Measurements from ENCODE around the gene REEP1.

The REEP1 gene

GRCh38 chr2:86304416-86304815 lies 33.0 kb downstream of the REEP1 start:
- no peaks in the 10 kb centered on the region for H3K9me3 ChIP-seq (ENCODE audit: control insufficient read depth, low read depth, low read length)
- H3K9ac ChIP-seq (ENCODE audit: low read length): no peak overlapping the region
- H3K27me3 ChIP-seq (ENCODE audit: control insufficient read depth, insufficient read depth, low read length): no peaks in the 10 kb centered on the region
- no peak overlapping the region for H3K27ac ChIP-seq (ENCODE audit: low read length)
- H3K4me1 ChIP-seq (ENCODE audit: control insufficient read depth, low read depth, low read length): no peaks in the 10 kb centered on the region
- no peak overlapping the region for H3K4me3 ChIP-seq (ENCODE audit: low read length)
- H3K36me3 ChIP-seq (ENCODE audit: control insufficient read depth, low read depth, low read length): no peaks in the 10 kb centered on the region

DNA sequence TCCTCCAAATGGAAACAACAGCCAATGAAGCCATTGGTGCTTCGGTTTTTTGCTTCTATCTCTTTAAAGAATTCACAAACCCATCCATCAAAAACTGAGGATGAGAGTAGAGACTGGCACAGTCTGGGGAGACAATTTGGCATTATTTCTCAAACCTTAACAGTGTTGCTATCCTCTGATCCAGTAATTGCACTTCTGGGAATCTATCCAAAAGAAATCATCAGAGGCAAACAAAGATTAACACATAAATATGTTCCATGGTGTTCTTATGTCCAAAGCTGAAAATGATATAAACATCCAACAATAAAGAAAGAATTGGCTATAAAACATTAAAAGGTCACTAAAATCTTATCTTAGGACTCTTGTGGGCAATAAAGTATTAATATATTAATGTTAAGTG lies 35.1 kb downstream of the REEP1 start:
- Histone ChIP-seq H3K27me3 (ENCODE audit: control insufficient read depth, insufficient read depth, low read length) (no peaks in the 10 kb centered on the region), H3K9me3 (ENCODE audit: control insufficient read depth, low read depth, low read length) (no peaks in the 10 kb centered on the region), H3K36me3 (ENCODE audit: control insufficient read depth, low read depth, low read length) (no peaks in the 10 kb centered on the region), H3K27ac (ENCODE audit: low read length) (no peak overlapping the region), H3K4me1 (ENCODE audit: control insufficient read depth, low read depth, low read length) (no peaks in the 10 kb centered on the region), H3K4me3 (ENCODE audit: low read length) (no peak overlapping the region), H3K9ac (ENCODE audit: low read length) (no peak overlapping the region)

DNA sequence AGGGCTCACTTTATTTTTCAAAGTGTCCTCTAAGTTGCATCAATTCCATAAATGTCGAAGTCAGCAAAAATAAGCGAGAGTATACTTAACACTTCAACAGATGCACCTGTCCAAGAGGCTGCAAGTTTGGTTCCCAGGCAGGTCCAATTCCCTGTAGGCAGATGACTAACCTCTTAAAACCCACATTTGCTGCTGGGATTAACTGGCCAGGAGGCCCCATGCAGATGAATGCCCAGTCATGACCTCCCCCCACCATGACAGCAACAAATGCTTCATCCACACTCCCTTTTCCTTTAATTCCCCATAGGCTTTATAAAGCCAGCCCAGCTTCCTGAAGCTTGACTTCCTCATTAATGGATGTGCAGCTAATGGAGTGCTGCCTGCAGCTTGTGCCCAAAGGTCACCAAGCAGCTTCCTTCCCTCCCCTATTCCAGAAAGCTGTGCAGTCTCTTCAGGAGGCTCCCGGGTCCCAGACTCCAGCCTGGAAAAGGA lies 35.7 kb downstream of the REEP1 start:
- no peaks in the 10 kb centered on the region for H3K9me3 ChIP-seq (ENCODE audit: control insufficient read depth, low read depth, low read length)
- H3K27me3 ChIP-seq (ENCODE audit: control insufficient read depth, insufficient read depth, low read length): no peaks in the 10 kb centered on the region
- no peaks in the 10 kb centered on the region for H3K36me3 ChIP-seq (ENCODE audit: control insufficient read depth, low read depth, low read length)
- no peak overlapping the region for H3K9ac ChIP-seq (ENCODE audit: low read length)
- no peak overlapping the region for H3K27ac ChIP-seq (ENCODE audit: low read length)
- no peak overlapping the region for H3K4me3 ChIP-seq (ENCODE audit: low read length)
- no peaks in the 10 kb centered on the region for H3K4me1 ChIP-seq (ENCODE audit: control insufficient read depth, low read depth, low read length)

DNA sequence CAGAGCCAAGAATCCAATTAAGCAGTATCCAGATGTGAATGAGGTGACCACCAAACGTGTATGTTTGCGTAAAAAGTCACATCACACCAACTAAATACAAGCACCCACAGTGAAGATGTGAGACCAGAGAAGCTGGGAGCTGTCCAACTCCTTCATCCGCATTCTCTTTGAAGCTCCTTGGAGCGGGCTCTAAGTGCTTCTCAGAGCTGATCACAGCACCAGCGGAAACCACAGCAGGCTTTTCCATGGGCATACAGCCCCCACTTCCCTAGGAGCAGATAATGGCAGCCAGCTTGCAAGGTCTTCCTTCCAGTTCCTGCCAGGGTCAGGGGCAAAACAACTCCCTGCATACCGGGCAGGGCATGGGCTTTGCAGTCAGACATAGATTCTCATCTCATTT lies 36.4 kb downstream of the REEP1 start:
- Histone ChIP-seq H3K36me3 (ENCODE audit: control insufficient read depth, low read depth, low read length) (no peaks in the 10 kb centered on the region), H3K27me3 (ENCODE audit: control insufficient read depth, insufficient read depth, low read length) (no peaks in the 10 kb centered on the region), H3K4me1 (ENCODE audit: control insufficient read depth, low read depth, low read length) (no peaks in the 10 kb centered on the region), H3K9ac (ENCODE audit: low read length) (no peak overlapping the region), H3K27ac (ENCODE audit: low read length) (no peak overlapping the region), H3K9me3 (ENCODE audit: control insufficient read depth, low read depth, low read length) (no peaks in the 10 kb centered on the region), H3K4me3 (ENCODE audit: low read length) (no peak overlapping the region)

DNA sequence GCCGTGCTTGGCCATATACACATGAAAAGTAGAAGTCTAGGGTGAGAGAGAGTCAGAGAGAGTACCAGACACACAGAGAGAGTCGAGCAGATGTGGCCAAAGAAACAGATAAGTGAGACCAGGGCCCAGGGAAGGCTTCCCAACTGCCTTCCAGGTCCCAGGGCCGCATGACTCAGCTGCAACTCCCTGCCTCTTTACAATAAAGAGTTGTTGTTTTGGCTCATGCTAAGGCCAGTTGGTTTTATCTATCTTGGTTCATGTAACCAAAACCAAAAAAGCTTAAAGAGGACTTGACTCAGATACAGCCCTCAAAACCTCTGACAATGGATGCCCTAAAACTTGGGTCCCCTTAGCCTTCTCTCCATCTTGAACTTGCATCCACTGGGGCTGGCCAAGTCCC lies 36.9 kb downstream of the REEP1 start:
- Histone ChIP-seq H3K27me3 (ENCODE audit: control insufficient read depth, insufficient read depth, low read length) (no peaks in the 10 kb centered on the region), H3K9me3 (ENCODE audit: control insufficient read depth, low read depth, low read length) (no peaks in the 10 kb centered on the region), H3K9ac (ENCODE audit: low read length) (no peak overlapping the region)

DNA sequence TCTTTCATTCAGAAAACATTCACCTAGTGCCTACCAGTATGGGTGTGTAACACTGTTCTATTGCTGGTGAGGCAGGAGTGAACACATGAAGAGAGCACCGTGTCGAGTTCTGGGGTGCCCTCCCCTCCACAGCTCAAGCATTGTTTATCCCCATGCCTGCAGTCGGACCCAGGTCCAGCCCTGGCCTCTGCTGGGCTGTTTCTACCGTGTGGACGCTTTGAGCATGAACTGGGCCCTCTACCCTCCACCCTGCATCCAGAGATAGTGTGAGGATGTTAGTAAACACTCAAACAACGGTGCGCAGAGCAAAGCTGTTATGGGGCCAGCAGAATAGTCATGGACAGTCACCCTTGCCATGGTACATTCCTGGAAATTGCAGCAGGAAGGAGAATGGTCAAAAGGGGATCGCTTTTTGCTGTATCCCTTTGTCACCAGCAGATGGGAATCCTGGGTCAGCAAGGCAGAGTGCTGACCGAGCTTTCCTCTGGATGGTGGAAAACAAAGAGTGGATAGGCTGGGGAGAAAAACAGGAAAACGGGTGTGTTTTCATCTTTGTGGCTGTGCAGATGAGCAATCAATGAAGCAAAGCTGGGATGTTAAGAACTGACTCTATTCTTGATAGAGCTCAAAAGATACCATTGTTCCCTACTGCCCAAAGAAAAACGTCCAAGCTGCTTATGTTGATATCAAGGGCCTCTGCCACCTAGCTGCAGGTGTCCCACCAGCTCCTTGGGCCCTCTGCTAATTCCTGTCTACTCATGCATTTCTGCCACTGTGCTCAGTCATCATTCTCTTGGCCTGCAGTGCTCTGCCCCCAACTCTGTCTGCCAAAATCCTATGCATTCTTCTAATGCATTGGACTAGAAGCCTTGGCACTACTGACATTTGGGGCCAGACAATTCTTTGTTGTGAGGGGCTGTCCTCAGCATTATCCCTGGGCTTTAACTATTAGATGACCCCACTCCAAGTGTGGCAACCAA lies 38.7 kb downstream of the REEP1 start:
- H3K9me3 ChIP-seq (ENCODE audit: control insufficient read depth, low read depth, low read length): no peaks in the 10 kb centered on the region
- no peak overlapping the region for H3K9ac ChIP-seq (ENCODE audit: low read length)
- H3K4me3 ChIP-seq (ENCODE audit: low read length): no peak overlapping the region
- no peak overlapping the region for H3K27ac ChIP-seq (ENCODE audit: low read length)
- H3K4me1 ChIP-seq (ENCODE audit: control insufficient read depth, low read depth, low read length): no peaks in the 10 kb centered on the region
- no peaks in the 10 kb centered on the region for H3K27me3 ChIP-seq (ENCODE audit: control insufficient read depth, insufficient read depth, low read length)
- H3K36me3 ChIP-seq (ENCODE audit: control insufficient read depth, low read depth, low read length): no peaks in the 10 kb centered on the region

More for the DNA sequence above, 36.9 kb downstream of the REEP1 start:
- H3K36me3 ChIP-seq (ENCODE audit: control insufficient read depth, low read depth, low read length): no peaks in the 10 kb centered on the region
- H3K4me3 ChIP-seq (ENCODE audit: low read length): no peak overlapping the region
- no peak overlapping the region for H3K27ac ChIP-seq (ENCODE audit: low read length)
- no peaks in the 10 kb centered on the region for H3K4me1 ChIP-seq (ENCODE audit: control insufficient read depth, low read depth, low read length)

DNA sequence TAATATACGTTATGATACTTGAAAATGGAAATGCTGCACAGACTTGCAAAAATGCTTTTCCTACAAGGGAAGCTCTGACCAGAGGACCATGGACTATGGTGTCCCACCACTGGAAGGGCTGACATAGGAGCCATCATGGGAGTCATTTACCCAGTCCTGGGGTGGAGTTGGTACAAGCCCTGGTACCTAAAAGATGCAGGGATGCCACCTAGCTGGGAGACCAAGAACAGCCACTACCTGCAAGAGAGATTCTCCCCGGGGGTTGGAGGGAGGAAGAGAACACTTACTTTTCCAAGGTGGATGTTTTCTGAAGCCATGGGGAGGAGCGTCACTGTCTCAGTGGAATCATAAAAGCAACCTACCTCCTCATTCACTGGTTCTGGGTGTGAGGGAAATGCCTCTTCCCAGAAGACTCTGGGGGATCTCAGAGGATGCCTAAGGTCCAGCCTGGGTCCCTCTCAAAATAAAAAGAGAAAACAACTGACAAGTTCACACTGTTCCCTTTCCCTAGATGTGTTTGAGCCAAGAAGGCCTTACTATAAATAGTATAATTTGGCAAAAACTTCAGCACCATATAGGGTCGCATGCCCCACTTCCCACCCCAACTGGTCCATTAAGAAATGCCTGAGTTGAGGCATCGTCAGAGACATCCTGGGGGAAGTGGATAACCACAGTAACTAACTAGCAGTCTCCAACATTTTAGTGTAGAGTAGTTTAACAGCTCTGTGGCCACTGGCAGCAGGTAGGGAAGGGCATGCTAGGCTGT lies 39.9 kb downstream of the REEP1 start:
- Histone ChIP-seq H3K27ac (ENCODE audit: low read length) (no peak overlapping the region), H3K9me3 (ENCODE audit: control insufficient read depth, low read depth, low read length) (no peaks in the 10 kb centered on the region), H3K36me3 (ENCODE audit: control insufficient read depth, low read depth, low read length) (no peaks in the 10 kb centered on the region), H3K4me3 (ENCODE audit: low read length) (no peak overlapping the region), H3K4me1 (ENCODE audit: control insufficient read depth, low read depth, low read length) (no peaks in the 10 kb centered on the region), H3K9ac (ENCODE audit: low read length) (no peak overlapping the region), H3K27me3 (ENCODE audit: control insufficient read depth, insufficient read depth, low read length) (no peaks in the 10 kb centered on the region)

DNA sequence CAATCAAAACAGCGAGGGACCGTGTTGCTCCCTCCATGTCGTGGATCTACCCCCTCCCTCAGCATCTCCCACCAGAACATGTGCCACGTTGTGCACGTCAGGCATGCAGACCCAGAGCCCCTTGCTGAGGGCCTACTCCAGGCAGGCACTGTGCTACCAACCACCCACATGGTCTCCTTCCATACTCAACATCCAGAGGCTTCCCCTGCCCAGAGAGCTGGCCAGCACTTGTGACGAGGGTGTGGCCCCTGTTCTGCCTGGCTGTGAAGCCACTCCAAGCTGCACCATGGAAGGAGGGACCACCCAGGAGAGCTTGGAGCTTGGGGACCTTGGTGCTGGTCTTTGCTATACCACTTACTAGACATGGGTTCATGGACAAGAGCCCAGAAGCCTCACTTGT lies 40.5 kb downstream of the REEP1 start:
- Histone ChIP-seq H3K36me3 (ENCODE audit: control insufficient read depth, low read depth, low read length) (no peaks in the 10 kb centered on the region), H3K4me1 (ENCODE audit: control insufficient read depth, low read depth, low read length) (no peaks in the 10 kb centered on the region), H3K27me3 (ENCODE audit: control insufficient read depth, insufficient read depth, low read length) (no peaks in the 10 kb centered on the region), H3K27ac (ENCODE audit: low read length) (no peak overlapping the region), H3K9ac (ENCODE audit: low read length) (no peak overlapping the region), H3K4me3 (ENCODE audit: low read length) (no peak overlapping the region), H3K9me3 (ENCODE audit: control insufficient read depth, low read depth, low read length) (no peaks in the 10 kb centered on the region)

- Histone ChIP-seq H3K36me3 (ENCODE audit: control insufficient read depth, low read depth, low read length) (no peaks in the 10 kb centered on the region), H3K9ac (ENCODE audit: low read length) (no peak overlapping the region), H3K27me3 (ENCODE audit: control insufficient read depth, insufficient read depth, low read length) (no peaks in the 10 kb centered on the region), H3K27ac (ENCODE audit: low read length) (no peak overlapping the region), H3K4me3 (ENCODE audit: low read length) (no peak overlapping the region), H3K9me3 (ENCODE audit: control insufficient read depth, low read depth, low read length) (no peaks in the 10 kb centered on the region), H3K4me1 (ENCODE audit: control insufficient read depth, low read depth, low read length) (no peaks in the 10 kb centered on the region)
These were observed 42.4 kb downstream of the REEP1 start for GRCh38 chr2:86295066-86295465.

GRCh38 chr2:86293612-86294011 lies 43.8 kb downstream of the REEP1 start:
- Histone ChIP-seq H3K27me3 (ENCODE audit: control insufficient read depth, insufficient read depth, low read length) (no peaks in the 10 kb centered on the region), H3K36me3 (ENCODE audit: control insufficient read depth, low read depth, low read length) (no peaks in the 10 kb centered on the region), H3K9ac (ENCODE audit: low read length) (no peak overlapping the region), H3K4me1 (ENCODE audit: control insufficient read depth, low read depth, low read length) (no peaks in the 10 kb centered on the region), H3K9me3 (ENCODE audit: control insufficient read depth, low read depth, low read length) (no peaks in the 10 kb centered on the region), H3K4me3 (ENCODE audit: low read length) (no peak overlapping the region), H3K27ac (ENCODE audit: low read length) (no peak overlapping the region)

GRCh38 chr2:86292571-86293515 lies 44.6 kb downstream of the REEP1 start:
- Histone ChIP-seq H3K9ac (ENCODE audit: low read length) (no peak overlapping the region), H3K4me3 (ENCODE audit: low read length) (no peak overlapping the region), H3K27ac (ENCODE audit: low read length) (no peak overlapping the region), H3K4me1 (ENCODE audit: control insufficient read depth, low read depth, low read length) (no peaks in the 10 kb centered on the region), H3K36me3 (ENCODE audit: control insufficient read depth, low read depth, low read length) (no peaks in the 10 kb centered on the region), H3K9me3 (ENCODE audit: control insufficient read depth, low read depth, low read length) (no peaks in the 10 kb centered on the region), H3K27me3 (ENCODE audit: control insufficient read depth, insufficient read depth, low read length) (no peaks in the 10 kb centered on the region)

Data from iPS-18a (cell line).